Lower leg skin (tissue), 3 donors: Measurements from ENCODE around the gene MBD6.

Experiments
- POLR2A ChIP-seq, 2 donors: fragments of 450-650 bp; IDR thresholded peaks; one replicate each; pipeline ENCODE4 v1.6.1; 2016 to 2017; ENCODE audit warnings: antibody characterized with exemption in 2 of 2, mild to moderate bottlenecking in 1 of 2, moderate library complexity in 1 of 2
- TF ChIP-seq, protein P1 (sequence below), 3 donors: fragments of 450-650 bp; IDR thresholded peaks; one replicate each; pipeline ENCODE4 v1.5.1; 2016; ENCODE audit warnings: antibody characterized with exemption in 3 of 3, mild to moderate bottlenecking in 3 of 3, moderate library complexity in 2 of 3

DNA sequence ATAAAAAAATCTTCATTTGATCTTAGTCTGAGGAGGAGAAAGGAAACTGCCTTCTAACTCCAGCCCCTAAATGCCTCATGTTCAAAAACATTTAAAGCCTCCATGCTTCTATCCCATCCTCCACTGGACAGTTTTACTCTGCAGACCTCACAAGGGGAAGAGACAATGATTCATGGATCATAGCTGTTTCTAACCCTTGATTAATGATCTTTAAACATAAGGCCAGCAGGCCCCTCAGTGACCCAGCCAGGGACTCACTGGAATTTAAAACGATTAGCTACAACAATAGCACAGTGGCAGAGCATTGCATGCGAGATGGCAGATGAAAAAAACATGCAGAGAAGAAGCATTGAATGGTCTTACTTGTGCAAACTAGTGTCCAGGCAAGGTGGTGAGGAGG lies 18.4 kb downstream of the MBD6 start:
- TF ChIP-seq, protein P1, sequence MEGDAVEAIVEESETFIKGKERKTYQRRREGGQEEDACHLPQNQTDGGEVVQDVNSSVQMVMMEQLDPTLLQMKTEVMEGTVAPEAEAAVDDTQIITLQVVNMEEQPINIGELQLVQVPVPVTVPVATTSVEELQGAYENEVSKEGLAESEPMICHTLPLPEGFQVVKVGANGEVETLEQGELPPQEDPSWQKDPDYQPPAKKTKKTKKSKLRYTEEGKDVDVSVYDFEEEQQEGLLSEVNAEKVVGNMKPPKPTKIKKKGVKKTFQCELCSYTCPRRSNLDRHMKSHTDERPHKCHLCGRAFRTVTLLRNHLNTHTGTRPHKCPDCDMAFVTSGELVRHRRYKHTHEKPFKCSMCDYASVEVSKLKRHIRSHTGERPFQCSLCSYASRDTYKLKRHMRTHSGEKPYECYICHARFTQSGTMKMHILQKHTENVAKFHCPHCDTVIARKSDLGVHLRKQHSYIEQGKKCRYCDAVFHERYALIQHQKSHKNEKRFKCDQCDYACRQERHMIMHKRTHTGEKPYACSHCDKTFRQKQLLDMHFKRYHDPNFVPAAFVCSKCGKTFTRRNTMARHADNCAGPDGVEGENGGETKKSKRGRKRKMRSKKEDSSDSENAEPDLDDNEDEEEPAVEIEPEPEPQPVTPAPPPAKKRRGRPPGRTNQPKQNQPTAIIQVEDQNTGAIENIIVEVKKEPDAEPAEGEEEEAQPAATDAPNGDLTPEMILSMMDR (IDR thresholded peaks at IDR 0.05), result no peak
- TF ChIP-seq POLR2A (IDR thresholded peaks at IDR 0.05), result no peak
